Gastroesophageal sphincter (tissue), 3 donors: Measurements from ENCODE around the gene MGA.

Experiments used
- POLR2A ChIP-seq, 2 donors: fragments of 450-650 bp; IDR thresholded peaks; one replicate each; pipeline ENCODE4 v1.6.1; 2017; ENCODE audit warnings: antibody characterized with exemption in 2 of 2, mild to moderate bottlenecking in 2 of 2, moderate library complexity in 1 of 2
- POLR2AphosphoS5 ChIP-seq: sonication (generic); formaldehyde crosslinking; IDR thresholded peaks from one replicate; pipeline ENCODE4 v1.6.1; 2017; ENCODE audit warnings: antibody characterized with exemption
- TF ChIP-seq, protein P1 (sequence below), 4 experiments: fragments of 200-600 bp in 2 of 4; fragments of 450-650 bp in 2 of 4; sonication (generic) in 1 of 4; IDR thresholded peaks; one replicate each; pipeline ENCODE4 v1.5.1; 2017 to 2019; ENCODE audit warnings: antibody characterized with exemption in 4 of 4, mild to moderate bottlenecking in 2 of 4, moderate library complexity in 2 of 4

DNA sequence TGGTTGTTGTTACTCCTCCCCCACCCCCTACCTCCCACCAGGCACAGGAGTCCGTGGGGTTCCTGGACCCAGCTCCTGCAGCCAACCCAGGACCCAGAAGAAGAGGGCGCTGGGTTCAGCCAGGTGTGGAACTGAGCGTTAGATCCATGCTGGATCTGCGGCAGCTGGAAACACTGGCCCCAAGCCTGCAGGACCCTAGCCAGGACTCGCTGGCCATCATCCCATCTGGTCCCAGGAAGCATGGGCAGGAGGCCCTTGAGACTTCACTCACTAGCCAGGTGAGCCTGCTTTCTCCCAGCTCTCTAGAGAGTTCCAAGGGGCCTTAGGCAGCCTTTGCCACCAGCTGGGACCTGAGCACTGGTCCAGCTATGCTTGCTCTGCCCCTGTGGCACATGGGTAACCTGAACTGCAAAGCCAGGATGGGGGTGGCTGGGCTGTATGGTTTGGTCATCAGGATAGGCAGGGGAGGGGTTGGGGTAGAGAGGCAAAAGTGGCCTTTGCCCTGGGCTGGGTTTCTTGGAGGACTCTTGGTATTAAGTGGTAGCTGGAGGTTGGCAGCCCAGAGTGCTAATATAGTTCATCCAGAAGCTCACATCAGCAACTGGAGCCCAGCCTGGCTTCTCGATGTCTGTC lies 160.7 kb downstream of the MGA start:
- TF ChIP-seq, protein P1, sequence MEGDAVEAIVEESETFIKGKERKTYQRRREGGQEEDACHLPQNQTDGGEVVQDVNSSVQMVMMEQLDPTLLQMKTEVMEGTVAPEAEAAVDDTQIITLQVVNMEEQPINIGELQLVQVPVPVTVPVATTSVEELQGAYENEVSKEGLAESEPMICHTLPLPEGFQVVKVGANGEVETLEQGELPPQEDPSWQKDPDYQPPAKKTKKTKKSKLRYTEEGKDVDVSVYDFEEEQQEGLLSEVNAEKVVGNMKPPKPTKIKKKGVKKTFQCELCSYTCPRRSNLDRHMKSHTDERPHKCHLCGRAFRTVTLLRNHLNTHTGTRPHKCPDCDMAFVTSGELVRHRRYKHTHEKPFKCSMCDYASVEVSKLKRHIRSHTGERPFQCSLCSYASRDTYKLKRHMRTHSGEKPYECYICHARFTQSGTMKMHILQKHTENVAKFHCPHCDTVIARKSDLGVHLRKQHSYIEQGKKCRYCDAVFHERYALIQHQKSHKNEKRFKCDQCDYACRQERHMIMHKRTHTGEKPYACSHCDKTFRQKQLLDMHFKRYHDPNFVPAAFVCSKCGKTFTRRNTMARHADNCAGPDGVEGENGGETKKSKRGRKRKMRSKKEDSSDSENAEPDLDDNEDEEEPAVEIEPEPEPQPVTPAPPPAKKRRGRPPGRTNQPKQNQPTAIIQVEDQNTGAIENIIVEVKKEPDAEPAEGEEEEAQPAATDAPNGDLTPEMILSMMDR (IDR thresholded peaks at IDR 0.05) = no peak
- TF ChIP-seq POLR2AphosphoS5 (no peak), POLR2A (IDR thresholded peaks at IDR 0.05) (no peak)
